ENCODE data around the gene OR5B17.

OR5B17 gene

GRCh38 chr11:58318532-58318931 lies 40.3 kb downstream of the OR5B17 start:
- no peak for DNase-seq (ENCODE audit: low read depth)
- TF ChIP-seq POLR2A (IDR thresholded peaks at IDR 0.05; ENCODE audit: extremely low read depth, insufficient read length) (no peak), MYC (IDR thresholded peaks at IDR 0.05; ENCODE audit: low read depth, low read length) (no peak), CTCF (IDR thresholded peaks at IDR 0.05; ENCODE audit: low read depth, low read length) (no peak), MAX (IDR thresholded peaks at IDR 0.05; ENCODE audit: low read depth, low read length) (no peak)
- H3K4me3 ChIP-seq (ENCODE audit: low read depth, low read length), result no peak overlapping the region

GRCh38 chr11:58316142-58316541 lies 42.7 kb downstream of the OR5B17 start:
- no peak for DNase-seq (ENCODE audit: low read depth)
- H3K4me3 ChIP-seq (ENCODE audit: low read depth, low read length), result no peak overlapping the region
- no peak for TF ChIP-seq MAX (IDR thresholded peaks at IDR 0.05; ENCODE audit: low read depth, low read length)
- no peak for TF ChIP-seq POLR2A (IDR thresholded peaks at IDR 0.05; ENCODE audit: extremely low read depth, insufficient read length)
- no peak for TF ChIP-seq CTCF (IDR thresholded peaks at IDR 0.05; ENCODE audit: low read depth, low read length)

Measured in NB4 (cell line).